GM12873 (cell line): ENCODE measurements around the gene FAM20A.

Source experiments
- CTCF ChIP-seq: IDR thresholded peaks from 2 replicates; pipeline ENCODE4 v1.5.1; 2012; ENCODE audit warnings: low read depth, mild to moderate bottlenecking, moderate library complexity, low read length, control low read depth; ENCODE audit not compliant: insufficient read depth; ENCODE audit errors: missing control alignments

FAM20A gene

GRCh38 chr17:68578236-68578635 lies 22.9 kb downstream of the FAM20A start:
- no peak for TF ChIP-seq CTCF

GRCh38 chr17:68577497-68577821 lies 23.7 kb downstream of the FAM20A start:
- TF ChIP-seq CTCF = no peak

- TF ChIP-seq CTCF = peak; percentile 29
These were observed 24.2 kb downstream of the FAM20A start for GRCh38 chr17:68576811-68577496.

- TF ChIP-seq CTCF = no peak
These were observed 25.0 kb downstream of the FAM20A start for GRCh38 chr17:68576137-68576536.

GRCh38 chr17:68573338-68573737 lies 27.8 kb downstream of the FAM20A start:
- no peak for TF ChIP-seq CTCF

GRCh38 chr17:68572138-68572842 lies 28.9 kb downstream of the FAM20A start:
- TF ChIP-seq CTCF = no peak

- TF ChIP-seq CTCF = no peak
These were observed 30.6 kb downstream of the FAM20A start for GRCh38 chr17:68570526-68570925.
